K562 (cell line): ENCODE measurements around the gene HS3ST2. TPM values are rescaled to one million over a fixed set of nuclear protein-coding genes. Genes with fewer than 3 reads are reported as not detected.

Experiments used
- MGA ChIP-seq: fragments of 450-650 bp; IDR thresholded peaks from 2 replicates; pipeline ENCODE4 v1.6.1; 2016; ENCODE audit warnings: mild to moderate bottlenecking, moderate library complexity
- polyA plus RNA-seq, 8 experiments: library from polyadenylated mRNA; depleted of rRNA in 4 of 8; stranded (reverse) in 5 of 8; unstranded in 3 of 8; fragments of >200 nt; fragmentation: Nextera tagmentation in 2 of 8; fragmentation: Illumina TruSeq in 1 of 8; extraction: Ambion mirVana in 2 of 8; extraction: Trizol in 1 of 8; gene quantifications; 2 replicates each; pipeline versions ENCODE4 v1.2.1 to v1.2.3, GENCODE V29; 2011 to 2014; ENCODE audit warnings: inconsistent platforms in 1 of 8, missing spikeins in 1 of 8
- total RNA-seq, 7 experiments: library from RNA; depleted of rRNA in 6 of 7; stranded (reverse); fragments of >200 nt in 6 of 7; fragmentation: Illumina TruSeq in 2 of 7; extraction: Trizol in 2 of 7; gene quantifications; 2 replicates each; pipeline versions ENCODE4 v1.2.1 to v1.2.3, GENCODE V29; 2011 to 2021; ENCODE audit warnings: low replicate concordance in 1 of 7

Gene HS3ST2
- total and polyA plus RNA-seq, 9 of the 15 experiments (the other 6 are each of a cell fraction or from before 2014, with no cell fraction given) = not detected

GRCh38 chr16:22955461-22956070, 141.6 kb downstream of the HS3ST2 start (continued):
- no peak for TF ChIP-seq MGA
